ENCODE measurements around the gene COL4A1.

DNA sequence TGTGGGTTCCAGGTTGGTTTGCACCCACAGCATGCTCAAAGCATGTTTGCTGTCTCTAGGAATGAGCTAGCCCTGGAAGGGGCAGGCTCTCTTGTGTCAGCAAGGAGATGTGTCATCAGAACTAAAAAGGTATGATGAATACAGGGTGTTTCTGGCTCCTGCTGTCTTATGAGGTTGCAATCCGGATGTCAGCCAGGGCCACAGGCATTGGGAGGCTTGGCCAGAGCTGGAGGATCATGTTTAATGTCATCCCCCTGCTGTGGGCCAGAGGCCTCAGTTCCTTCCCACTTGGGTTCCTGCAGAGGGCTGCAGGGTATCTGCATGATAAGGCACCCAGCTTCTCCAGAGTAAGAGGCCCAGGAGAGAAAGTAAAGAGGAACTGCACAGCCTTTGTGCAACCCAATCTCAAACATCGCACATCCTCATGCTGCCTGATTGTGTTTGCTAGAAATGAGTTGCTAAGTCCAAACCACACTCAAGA, 193.6 kb downstream of the COL4A1 start:
- no peak for TF ChIP-seq POLR2AphosphoS5 (IDR thresholded peaks at IDR 0.05; ENCODE audit: low read depth)
- TF ChIP-seq, protein P1, sequence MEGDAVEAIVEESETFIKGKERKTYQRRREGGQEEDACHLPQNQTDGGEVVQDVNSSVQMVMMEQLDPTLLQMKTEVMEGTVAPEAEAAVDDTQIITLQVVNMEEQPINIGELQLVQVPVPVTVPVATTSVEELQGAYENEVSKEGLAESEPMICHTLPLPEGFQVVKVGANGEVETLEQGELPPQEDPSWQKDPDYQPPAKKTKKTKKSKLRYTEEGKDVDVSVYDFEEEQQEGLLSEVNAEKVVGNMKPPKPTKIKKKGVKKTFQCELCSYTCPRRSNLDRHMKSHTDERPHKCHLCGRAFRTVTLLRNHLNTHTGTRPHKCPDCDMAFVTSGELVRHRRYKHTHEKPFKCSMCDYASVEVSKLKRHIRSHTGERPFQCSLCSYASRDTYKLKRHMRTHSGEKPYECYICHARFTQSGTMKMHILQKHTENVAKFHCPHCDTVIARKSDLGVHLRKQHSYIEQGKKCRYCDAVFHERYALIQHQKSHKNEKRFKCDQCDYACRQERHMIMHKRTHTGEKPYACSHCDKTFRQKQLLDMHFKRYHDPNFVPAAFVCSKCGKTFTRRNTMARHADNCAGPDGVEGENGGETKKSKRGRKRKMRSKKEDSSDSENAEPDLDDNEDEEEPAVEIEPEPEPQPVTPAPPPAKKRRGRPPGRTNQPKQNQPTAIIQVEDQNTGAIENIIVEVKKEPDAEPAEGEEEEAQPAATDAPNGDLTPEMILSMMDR (IDR thresholded peaks at IDR 0.05; ENCODE audit: insufficient read depth, low read length), result no peak
- peak; percentile 98 for TF ChIP-seq SPI1 (IDR thresholded peaks at IDR 0.05; ENCODE audit: borderline replicate concordance, low read depth)
- TF ChIP-seq, protein P2, sequence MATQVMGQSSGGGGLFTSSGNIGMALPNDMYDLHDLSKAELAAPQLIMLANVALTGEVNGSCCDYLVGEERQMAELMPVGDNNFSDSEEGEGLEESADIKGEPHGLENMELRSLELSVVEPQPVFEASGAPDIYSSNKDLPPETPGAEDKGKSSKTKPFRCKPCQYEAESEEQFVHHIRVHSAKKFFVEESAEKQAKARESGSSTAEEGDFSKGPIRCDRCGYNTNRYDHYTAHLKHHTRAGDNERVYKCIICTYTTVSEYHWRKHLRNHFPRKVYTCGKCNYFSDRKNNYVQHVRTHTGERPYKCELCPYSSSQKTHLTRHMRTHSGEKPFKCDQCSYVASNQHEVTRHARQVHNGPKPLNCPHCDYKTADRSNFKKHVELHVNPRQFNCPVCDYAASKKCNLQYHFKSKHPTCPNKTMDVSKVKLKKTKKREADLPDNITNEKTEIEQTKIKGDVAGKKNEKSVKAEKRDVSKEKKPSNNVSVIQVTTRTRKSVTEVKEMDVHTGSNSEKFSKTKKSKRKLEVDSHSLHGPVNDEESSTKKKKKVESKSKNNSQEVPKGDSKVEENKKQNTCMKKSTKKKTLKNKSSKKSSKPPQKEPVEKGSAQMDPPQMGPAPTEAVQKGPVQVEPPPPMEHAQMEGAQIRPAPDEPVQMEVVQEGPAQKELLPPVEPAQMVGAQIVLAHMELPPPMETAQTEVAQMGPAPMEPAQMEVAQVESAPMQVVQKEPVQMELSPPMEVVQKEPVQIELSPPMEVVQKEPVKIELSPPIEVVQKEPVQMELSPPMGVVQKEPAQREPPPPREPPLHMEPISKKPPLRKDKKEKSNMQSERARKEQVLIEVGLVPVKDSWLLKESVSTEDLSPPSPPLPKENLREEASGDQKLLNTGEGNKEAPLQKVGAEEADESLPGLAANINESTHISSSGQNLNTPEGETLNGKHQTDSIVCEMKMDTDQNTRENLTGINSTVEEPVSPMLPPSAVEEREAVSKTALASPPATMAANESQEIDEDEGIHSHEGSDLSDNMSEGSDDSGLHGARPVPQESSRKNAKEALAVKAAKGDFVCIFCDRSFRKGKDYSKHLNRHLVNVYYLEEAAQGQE (IDR thresholded peaks at IDR 0.05; ENCODE audit: insufficient replicate concordance, low read depth), result no peak
- TF ChIP-seq GABPA (IDR thresholded peaks at IDR 0.05; ENCODE audit: low read depth), result no peak
